Germinal center (tissue), 1 donor: ENCODE measurements around the gene PNKD.
"Not testable (repeated sequence)": the region's sequence is repeated elsewhere in the genome, so short reads cannot be mapped to it uniquely, and the experiment has no call there.

Experiments
- DNase-seq: peaks from one replicate; pipeline ENCODE4 v3.0.0; 2012; ENCODE audit warnings: mixed read lengths, low spot score

The PNKD gene

DNA sequence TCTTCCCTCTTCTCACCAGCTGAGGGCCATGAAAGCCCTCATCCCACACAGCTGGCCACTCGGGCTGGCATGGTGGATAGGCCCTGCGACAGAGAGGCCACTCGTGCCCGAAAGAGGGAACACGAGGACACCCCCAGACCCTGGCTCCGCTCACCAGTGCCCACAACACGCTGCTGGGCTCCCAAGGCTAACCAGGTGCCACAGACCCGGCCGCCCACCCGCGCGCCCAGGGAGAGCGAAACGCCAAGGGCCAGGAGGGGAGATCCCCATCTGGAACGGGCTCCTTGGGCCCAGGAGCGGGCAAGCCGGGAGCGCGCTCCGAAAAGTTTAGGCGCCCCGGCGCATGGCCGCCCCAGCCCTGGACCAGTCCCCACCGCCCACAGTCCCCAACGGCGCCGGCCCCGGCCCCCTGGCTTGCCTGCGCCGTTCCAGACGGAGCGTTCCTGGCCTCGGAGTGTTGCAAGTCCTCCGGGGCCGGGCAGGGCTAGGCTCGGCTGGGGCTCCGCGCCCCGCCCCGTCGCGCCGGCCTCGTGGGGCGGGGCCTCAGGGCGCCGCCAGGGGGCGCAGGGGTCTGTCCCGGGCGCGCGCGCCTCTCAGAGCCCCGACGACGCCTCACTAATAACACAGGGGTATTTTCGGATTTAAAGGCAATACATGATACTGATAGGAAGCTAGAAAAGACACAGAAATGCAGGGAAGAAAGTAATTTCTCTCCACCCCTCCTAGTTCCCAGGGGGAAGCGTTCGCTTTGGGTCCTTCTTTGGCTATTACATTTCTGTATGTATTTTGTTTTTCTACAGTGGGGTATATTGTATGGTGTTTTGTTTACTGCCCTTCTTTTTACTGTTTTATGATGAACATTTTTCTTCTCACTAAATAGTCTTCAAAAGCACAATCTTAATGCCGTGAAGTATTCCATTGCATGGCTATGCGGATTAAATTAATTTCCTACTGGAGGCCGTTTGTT is 22.0 kb downstream of the PNKD start, which contains the start of gene TMBIM1:
Gene TMBIM1 (minus strand): TSS at position 456 of the 967 bp plus-strand sequence. CDS start 10,362 bp downstream, outside the sequence.
- DNase-seq, result peak; percentile 94

DNA sequence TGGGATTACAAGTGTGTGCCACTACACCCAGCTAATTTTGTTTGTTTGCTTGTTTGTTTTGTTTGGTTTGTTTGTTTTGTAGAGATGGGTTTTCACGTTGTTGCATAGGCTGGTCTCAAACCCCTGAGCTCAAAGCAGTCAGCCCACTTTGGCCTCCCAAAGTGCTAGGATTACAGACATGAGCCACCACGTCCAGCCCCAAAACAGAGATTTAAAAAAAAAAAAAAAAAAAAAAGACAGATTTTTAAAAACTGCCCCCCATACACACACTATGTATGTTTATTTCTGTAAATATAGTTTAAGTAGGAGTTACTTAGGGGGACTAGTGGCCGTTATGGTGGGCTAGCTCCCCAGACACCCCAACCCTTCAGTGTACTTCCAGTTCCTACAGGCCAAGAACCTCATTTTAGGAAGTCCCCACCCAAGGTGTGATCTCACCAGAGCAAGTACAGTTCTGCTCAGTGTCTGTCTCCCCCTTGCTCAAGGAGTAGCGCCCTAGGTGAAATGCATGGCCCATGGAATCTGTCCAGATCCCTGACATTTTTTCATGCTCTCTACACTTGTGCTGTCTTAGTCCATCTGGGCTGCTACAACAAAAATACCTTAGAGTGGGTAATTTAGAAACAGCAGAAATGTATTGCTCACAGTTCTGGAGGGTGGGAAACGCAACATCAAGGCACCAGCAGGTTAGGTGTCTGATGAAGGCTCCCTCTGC is 23.6 kb downstream of the PNKD start:
- DNase-seq, result no peak

DNA sequence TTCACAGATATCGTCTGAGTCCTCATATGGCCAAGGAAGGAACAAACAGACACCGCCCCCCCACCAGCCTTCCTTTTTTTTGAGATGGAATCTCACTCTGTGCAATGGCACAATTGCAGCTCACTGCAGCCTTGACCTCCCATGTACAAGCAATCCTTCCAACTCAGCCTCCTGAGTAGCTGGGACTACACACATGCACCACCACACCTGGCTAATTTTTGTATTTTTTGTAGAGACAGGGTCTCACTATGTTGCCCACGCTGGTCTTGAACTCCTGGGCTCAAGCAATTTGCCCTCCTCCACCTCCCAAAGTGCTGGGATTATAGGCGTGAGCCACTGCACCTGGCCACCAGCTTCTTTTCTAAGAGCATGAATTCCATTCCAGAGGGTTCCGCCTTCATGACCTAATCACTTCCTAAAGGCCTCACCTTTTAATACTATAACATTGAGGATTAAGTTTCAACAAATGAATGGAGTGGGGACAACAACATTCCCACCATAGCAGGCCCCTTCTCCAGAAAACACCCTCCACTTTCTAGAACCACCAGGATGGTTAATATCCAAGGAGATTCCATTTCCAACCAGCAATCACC is 24.2 kb downstream of the PNKD start:
- DNase-seq, result no peak

DNA sequence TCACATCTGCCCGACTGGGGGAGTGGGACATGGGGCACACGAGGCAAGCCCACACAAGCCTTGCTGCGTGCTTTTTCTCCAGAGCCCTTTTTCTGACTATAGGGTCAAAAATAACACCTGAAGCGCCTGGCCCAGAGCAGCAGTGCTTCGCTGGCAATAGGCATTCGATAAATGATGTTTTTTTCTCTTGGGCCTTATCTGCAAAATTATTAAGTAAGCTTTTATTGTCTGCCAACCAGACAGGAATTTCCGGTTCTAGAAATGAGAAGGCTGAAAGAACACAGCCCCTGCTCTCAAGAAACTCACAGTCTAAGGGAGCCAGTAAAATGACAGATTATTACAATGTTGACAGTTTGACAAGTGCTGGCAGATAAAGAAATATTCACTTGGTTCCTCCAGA is 24.7 kb downstream of the PNKD start:
- DNase-seq, result no peak

DNA sequence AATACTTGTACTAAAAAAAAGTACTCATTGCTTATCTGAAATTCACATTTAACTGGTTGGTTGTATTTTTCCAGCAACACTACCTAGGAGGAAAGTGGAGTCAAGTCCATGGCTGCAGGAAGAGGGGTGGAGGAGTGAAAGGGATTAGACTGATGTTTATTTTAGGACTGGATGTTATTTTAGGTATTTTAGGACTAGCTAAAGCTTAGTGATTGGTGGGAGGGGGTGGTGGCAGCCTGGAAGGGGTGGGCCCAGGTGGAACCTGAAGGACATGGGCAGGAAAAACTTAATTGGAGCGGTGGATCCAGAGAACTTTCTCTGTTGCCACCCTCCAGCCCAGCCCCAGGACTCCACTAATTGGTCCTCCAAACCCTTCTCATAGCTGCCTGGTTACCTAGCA is 25.9 kb downstream of the PNKD start:
- no peak for DNase-seq

DNA sequence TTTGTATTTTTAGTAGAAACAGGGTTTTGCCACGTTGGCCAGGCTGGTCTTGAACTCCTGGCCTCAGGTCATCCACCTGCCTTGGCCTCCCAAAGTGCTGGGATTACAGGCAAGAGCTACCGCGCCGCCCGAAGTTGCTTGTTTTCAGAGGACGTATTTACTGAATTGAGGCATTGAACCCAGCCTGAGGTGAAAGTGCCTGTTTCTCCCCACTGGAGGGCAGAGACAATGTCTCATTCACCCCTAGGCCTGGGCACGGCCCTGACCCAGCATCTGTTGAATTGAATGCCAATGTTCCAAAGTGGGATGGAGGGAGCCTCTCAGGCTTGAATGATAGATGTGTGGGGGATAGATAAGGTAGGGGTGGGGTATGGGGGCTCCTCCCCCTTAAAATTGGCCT is 26.5 kb downstream of the PNKD start:
- no peak for DNase-seq

DNA sequence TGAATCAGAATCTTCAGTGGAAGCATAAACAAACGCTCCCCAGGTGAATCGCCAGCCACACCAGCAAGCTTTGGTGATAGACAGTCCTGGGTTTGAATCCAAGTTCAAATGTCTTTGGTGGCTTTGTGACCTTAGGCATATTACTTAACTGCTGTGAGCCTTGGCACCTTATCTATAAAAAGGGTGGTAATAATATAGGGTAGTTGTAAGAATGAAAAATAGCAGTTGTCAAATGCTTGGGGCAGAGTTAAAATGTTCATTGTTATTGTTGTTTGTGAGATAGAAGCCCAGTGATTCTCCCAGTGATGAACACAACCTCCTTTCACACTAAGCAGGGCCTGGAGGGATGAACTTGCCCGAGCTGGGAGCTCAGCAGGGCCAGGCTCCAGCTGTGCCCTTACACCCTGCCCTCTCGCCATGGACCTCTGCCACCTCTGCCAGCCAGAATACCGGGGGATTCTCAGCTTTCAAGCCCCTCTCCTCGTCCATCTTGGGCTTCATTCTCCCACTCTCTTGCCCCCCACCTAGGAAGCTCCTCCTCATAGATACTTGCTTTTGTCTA is 28.1 kb downstream of the PNKD start:
- no peak for DNase-seq

DNA sequence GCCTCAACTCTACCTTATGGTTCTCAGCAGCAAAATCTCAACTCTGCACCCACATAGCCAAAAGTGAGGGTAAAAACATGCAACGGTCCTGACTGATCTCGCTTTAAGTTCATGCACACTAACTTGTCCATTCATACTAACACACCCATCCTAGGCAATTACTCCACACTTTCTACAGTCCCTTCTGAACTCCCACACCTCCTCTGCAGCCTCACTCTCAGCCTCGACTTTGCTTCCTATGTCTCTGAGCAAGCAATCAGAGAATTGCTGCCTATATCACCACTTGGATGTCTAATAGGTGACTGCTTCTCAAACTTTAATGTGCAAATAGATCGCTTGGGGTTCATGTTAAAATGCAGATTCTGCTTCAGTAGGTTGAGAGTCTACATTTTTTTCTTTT is 29.8 kb downstream of the PNKD start:
- no peak for DNase-seq

DNA sequence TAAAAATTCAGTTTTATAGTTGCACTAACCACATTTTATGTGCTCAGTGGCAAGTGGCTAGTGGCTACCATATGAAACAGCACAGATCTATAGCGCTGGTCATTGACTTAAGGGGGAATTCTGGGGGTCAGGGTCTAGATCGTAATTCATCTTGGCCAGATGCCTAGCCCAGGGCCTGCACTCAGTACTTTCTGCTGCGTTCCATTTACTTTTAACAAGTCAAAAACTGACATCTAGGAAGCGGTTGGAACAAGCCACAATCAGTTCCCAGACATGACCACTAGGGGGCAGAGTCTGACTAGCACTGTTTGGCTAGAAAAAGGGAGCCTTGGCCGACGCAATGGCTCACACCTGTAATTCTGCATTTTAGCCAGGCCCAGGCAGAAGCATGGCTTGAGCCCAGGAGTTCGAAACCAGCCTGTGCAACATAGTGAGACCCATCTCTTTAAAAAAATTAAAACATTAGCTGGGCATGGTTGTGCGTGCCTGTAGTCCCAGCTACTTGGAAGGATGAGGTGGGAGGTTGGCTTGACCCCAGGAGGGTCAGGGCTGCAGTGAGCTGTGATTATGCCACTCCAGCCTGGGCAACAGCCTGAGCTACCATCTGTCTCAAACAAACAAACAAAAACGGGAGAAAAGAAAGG is 31.0 kb downstream of the PNKD start:
- peak; percentile 63 for DNase-seq

DNA sequence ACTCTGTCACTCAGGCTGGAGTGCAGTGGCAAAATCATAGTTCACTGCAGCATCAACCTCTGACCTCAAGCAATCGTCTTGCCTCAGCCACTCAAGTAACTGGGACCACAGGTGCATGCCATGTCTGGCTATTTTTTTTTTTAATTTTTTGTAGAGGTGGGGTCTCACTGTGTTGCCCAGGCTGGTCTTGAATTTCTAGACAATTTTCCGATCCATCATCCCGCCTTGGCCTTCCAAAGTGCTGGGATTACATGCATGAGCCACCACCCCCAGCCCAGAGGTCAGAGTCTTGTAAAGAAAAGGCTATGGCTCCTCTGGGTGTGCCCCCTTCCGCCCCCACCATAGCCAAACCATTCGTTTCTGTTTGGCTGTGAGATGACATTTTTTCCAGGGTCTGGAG is 35.1 kb downstream of the PNKD start:
- no peak for DNase-seq

DNA sequence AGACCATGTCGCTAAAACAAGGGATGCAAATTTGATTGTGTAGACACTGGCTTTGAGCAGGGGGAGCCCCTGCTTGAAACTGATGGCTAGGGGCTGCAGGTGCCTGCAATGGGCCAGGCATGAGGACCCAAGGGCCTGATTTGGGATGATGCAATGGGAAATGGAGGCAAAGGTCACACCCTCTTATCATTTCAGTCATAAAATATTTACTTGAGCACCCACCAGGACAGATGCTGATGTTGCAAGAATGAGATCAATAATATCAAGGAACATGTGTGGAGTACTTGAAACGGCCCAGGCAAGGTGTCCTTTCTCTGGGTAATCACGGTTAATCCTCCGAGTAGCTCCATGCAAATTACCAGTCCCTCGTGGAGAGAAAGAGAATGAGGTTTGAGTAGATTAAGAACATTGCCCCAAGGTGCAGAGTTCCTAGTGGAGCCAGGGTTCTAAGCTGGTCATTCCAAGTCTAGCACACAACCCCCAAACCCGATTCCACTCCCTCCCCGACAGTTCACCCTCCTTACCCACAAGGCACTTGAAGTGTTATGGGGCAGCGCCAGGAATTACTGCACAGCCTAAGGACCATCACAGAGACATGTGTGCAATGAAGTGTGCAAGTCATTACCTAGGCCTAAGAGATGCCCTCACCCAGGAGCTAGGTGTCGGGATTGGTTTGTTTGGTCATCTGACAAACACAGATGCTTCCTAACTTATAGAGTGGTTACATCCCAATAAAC is 36.0 kb downstream of the PNKD start:
- DNase-seq, result no peak

DNA sequence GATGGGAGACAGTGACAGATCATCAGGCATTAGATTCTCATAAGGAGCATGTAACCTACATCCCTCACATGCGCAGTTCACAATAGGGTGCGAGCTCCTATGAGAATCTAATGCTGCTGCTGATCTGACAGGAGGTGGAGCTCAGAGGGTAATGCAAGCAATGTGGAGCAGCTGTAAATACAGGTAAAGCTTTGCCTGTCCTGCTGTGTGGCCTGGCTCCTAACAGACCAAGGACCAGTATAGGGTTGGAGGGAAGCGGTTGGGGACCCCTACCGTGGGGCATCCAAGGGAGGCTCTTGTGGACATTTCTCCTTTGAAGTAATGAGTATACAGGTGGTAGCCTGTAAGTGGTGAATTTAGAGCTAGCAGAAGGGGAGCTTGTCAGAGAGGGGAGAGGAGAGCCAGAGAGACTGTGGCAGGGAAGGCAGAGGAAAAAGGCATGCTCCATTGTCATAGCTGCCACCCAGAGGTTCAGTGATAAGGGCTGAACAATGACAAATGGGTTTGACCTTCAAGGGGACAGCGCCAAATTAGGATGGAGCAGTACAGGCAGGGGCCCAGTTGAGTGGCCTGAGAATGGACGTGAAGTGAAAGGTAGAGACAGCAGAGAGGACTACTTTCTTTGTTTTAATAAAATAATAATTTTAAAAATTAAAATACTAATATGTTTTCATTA is 37.2 kb downstream of the PNKD start:
- DNase-seq, result no peak

DNA sequence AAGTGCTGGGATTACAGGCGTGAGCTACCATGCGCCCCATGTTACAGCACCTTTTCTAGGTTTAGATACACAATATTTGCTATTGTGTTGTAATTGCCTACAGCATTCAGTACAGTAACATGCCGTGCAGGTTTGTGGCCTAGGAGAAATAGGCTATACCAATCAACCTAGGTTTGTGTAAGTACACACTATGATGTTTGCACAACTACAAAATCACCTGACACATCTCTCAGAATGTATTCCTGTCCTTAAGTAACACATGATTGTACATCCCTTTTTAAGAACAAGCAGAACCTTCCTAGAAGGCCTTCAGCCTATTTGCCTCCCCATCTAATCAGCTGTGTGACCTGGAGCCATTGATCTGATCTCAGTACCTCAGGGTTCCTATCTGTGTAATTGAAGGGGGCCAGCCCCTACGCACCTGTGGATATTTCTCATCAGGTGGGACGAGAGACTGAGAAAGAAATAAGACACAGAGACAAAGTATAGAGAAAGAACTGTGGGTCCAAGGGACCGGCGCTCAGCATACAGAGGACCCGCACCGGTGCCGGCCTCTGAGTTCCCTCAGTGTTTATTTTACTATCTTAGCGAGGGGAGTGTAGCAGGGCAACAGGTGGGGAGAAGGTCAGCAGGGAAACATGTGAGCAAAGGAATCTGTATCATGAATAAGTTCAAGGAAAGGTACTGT is 40.7 kb downstream of the PNKD start:
- DNase-seq, result no peak

DNA sequence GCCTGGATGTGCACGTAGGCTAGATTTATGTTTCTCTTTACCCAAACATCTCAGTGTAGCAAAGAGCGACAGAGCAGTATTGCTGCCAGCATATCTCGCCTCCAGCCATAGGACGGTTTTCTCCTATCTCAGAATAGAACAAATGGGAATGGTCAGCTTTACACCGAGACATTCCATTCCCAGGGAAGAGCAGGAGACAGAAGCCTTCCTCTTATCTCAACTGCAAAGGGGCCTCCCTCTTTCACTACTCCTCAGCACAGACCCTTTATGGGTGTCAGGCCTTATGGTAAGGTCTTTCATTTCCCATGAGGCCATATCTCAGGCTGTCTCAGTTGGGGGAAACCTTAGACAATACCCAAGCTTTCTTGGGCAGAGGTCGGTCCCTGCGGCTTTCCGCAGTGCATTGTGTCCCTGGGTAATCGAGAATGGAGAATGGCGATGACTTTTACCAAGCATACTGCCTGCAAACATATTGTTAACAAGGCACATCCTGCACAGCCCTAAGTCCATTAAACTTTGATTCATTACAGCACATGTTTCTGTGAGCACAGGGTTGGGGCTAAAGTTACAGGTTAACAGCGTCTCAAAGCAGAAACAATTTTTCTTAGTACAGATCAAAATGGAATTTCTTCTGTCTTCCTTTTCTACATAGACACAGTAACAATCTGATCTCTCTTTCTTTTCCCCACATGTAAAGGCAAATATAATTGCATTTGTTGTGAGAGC is 41.4 kb downstream of the PNKD start:
- not testable (repeated sequence) for DNase-seq

DNA sequence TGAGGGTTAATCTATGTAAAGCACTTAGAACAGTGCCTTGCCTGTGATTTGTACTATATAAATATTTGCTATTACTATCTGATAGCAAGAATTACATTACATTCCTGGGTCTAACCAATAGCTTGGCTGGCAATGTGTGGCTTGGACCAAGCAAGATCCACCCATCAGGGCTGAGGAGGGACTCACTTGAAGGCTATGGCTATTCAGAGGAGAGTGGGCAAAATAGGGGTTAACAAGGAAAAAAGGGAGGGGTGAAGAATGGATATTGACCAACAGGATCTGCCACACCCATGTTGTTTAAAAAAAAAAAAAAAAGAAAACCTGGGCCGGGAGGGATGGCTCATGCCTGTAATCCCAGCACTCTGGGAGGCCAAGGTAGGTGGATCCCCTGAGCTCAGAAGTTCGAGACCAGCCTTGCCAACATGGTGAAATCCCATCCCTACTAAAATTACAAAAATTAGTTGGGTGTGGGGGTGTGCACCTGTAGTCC is 42.0 kb downstream of the PNKD start:
- DNase-seq, result no peak

DNA sequence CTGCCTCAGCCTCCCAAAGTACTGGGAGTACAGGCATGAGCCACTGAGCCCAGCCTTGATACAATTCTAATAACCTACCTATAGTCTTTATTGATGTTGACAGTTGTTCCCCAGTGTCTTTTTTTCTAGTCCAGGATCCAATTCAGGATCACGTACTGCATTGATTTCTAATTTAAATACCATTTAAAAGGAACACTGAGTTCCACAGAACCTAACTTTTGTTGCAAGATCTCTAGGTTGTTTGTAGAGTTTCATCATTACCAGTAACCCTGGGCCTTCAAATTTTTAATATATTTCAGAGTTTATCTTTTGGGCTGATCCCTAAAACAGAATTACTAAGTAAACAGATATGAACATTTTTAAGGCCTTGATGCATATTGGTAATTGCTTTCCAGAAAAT is 43.0 kb downstream of the PNKD start:
- DNase-seq, result no peak

DNA sequence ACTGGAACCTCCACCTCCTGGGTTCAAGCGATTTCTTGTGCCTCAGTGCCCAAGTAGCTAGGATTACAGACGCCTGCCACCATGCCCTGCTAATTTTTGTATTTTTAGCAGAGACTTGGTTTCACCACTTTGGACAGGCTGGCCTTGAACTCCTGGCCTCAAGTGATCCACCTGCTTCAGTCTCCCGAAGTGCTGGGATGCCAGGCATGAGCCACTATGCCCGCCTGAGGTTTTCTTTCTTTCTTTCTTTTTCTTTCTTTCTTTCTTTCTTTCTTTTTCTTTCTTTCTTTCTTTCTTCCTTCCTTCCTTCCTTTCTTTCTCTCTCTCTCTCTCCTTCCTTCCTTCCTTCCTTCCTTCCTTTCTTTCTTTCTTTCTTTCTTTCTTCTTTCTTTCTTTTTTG is 44.4 kb downstream of the PNKD start:
- DNase-seq, result not testable (repeated sequence)

DNA sequence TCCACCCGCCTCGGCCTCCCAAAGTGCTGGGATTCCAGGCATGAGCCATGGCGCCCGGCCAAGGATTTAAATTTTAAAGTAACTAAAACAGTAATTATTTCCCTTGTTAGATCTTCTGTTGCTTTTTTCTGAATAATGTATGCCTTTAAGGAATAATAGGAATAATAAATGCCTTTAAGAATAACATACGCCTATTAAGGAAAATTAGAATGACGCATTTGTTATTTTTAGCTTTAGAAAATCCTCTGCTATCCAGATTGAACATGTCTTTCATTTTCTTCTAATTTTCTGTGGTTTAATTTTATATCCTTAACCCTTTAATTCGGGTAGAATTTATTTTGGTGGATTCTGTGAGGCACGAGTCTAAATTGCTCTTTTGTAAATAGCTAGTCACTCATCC is 45.1 kb downstream of the PNKD start:
- DNase-seq, result no peak

DNA sequence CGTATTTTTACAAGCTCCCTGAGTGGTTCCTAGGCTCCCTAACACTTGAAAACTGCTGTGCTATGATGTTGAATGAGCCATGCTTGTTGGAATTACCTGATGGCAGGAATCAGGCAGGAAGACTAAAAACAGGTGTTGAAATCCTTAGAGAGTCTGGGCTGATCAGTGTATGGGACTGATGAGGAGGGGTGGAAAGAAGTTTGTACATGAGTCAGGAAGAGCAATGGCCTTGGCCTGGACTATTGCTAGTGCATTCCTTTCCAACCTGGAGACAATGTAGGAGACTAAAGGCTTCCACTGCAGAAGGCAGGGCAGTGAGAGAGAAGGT is 46.9 kb downstream of the PNKD start:
- DNase-seq, result no peak
